OCI-LY3 (cell line): ENCODE results near the gene PLCB4.

Source experiments
- H2AFZ ChIP-seq: fragments of 200-600, 300-600 bp; shearing (Covaris generic); 2 replicates; pipeline ENCODE4 v1.6.0; 2014; ENCODE audit warnings: antibody characterized with exemption, low read depth, low read length
- H3K27ac ChIP-seq: fragments of 200-600, 300-600 bp; sonication (generic); 2 replicates; pipeline ENCODE4 v1.5.1; 2014; ENCODE audit warnings: mild to moderate bottlenecking, low read length, moderate library complexity, mixed read lengths
- H3K27me3 ChIP-seq: fragments of 200-600, 300-600 bp; sonication (generic); 2 replicates; pipeline ENCODE4 v1.6.1; 2014; ENCODE audit warnings: low read depth, low read length, mixed read lengths
- H3K36me3 ChIP-seq: fragments of 200-600, 300-600 bp; sonication (generic); replicated peaks from 2 replicates; pipeline ENCODE3; 2014; ENCODE audit warnings: low read depth, low read length, mixed read lengths
- H3K4me1 ChIP-seq: fragments of 300-600, 200-600 bp; sonication (generic); 2 replicates; pipeline ENCODE4 v1.6.1; 2014; ENCODE audit warnings: low read length, mixed read lengths
- H3K4me2 ChIP-seq: fragments of 200-600, 300-600 bp; sonication (generic); 2 replicates; pipeline ENCODE4 v1.6.1; 2014; ENCODE audit warnings: low read length, mixed read lengths
- H3K4me3 ChIP-seq: fragments of 300-600, 200-600 bp; sonication (generic); 2 replicates; pipeline ENCODE4 v1.5.1; 2014; ENCODE audit warnings: antibody characterized with exemption, mild to moderate bottlenecking, low read length, moderate library complexity
- H3K79me2 ChIP-seq: fragments of 300-600, 200-600 bp; shearing (Covaris generic); 2 replicates; pipeline ENCODE4 v1.6.1; 2014; ENCODE audit warnings: mild to moderate bottlenecking, low read length, mixed read lengths
- H3K9ac ChIP-seq: fragments of 300-600, 200-600 bp; shearing (Covaris generic); 2 replicates; pipeline ENCODE4 v1.6.0; 2014; ENCODE audit warnings: mild to moderate bottlenecking, low read length, moderate library complexity
- H3K9me3 ChIP-seq: fragments of 200-600, 300-600 bp; shearing (Covaris generic); 2 replicates; pipeline ENCODE4 v1.6.1; 2014; ENCODE audit warnings: low read length, mixed read lengths; ENCODE audit not compliant: insufficient read depth
- H4K20me1 ChIP-seq: fragments of 200-600, 300-600 bp; sonication (generic); 2 replicates; pipeline ENCODE4 v1.6.1; 2016; ENCODE audit warnings: low read length, mixed read lengths; ENCODE audit not compliant: insufficient read depth
- EZH2phosphoT487 ChIP-seq: fragments of 200-600 bp; shearing (Covaris generic); IDR thresholded peaks from 2 replicates; pipeline ENCODE4 v1.6.1; 2018; ENCODE audit warnings: antibody characterized with exemption, mixed run types, low read depth
- TF ChIP-seq, protein P1 (sequence below): fragments of 200-600, 300-600 bp; sonication (generic); IDR thresholded peaks from 2 replicates; pipeline ENCODE4 v1.5.1; 2014; ENCODE audit warnings: antibody characterized with exemption, low read length, low read depth

PLCB4 gene

GRCh38 chr20:9177278-9177677 is 108.4 kb downstream of the PLCB4 start:
- TF ChIP-seq, protein P1, sequence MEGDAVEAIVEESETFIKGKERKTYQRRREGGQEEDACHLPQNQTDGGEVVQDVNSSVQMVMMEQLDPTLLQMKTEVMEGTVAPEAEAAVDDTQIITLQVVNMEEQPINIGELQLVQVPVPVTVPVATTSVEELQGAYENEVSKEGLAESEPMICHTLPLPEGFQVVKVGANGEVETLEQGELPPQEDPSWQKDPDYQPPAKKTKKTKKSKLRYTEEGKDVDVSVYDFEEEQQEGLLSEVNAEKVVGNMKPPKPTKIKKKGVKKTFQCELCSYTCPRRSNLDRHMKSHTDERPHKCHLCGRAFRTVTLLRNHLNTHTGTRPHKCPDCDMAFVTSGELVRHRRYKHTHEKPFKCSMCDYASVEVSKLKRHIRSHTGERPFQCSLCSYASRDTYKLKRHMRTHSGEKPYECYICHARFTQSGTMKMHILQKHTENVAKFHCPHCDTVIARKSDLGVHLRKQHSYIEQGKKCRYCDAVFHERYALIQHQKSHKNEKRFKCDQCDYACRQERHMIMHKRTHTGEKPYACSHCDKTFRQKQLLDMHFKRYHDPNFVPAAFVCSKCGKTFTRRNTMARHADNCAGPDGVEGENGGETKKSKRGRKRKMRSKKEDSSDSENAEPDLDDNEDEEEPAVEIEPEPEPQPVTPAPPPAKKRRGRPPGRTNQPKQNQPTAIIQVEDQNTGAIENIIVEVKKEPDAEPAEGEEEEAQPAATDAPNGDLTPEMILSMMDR: no peak
- no peak for TF ChIP-seq EZH2phosphoT487
- Histone ChIP-seq H3K27me3 (no peaks in the 10 kb centered on the region), H3K79me2 (no peaks in the 10 kb centered on the region), H3K4me3 (no peak overlapping the region), H3K9me3 (no peaks in the 10 kb centered on the region), H3K4me2 (no peak overlapping the region), H2AFZ (no peak overlapping the region), H3K36me3 (no peaks in the 10 kb centered on the region), H3K27ac (no peak overlapping the region), H3K9ac (no peak overlapping the region), H4K20me1 (no peaks in the 10 kb centered on the region), H3K4me1 (no peaks in the 10 kb centered on the region)

DNA sequence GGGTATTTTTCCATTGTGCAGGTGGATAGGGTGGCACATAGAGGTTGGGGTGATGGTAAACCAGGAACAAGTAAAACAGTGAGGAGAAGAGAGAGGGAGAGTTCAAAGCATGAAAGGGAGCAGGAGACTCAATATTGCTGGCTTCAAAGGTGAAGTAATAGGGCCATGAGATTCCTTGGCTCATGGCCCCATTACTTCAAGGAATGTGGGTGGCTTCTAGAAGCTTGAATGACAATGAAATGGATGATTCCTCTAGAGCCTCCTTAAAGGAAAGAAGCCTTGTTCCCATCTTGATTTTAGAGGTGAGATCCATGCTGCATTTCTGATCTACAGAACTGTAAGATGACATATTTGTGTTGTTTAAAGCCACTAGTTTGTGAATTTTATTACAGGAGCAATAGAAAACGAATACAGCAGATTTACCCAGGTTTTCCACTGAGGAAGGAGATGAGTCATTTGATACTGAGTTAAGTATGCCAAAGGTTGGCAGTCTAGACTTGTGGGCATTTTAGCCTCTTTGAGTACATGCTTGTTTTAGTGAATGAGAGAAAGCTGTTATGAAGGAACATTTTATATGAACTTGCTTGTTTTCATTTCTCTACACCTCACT is 110.4 kb downstream of the PLCB4 start:
- Histone ChIP-seq H4K20me1 (no peaks in the 10 kb centered on the region), H2AFZ (no peak overlapping the region), H3K9ac (no peak overlapping the region), H3K4me2 (no peak overlapping the region), H3K27ac (no peak overlapping the region), H3K4me3 (no peak overlapping the region), H3K79me2 (no peaks in the 10 kb centered on the region), H3K4me1 (no peaks in the 10 kb centered on the region), H3K36me3 (no peaks in the 10 kb centered on the region), H3K27me3 (no peaks in the 10 kb centered on the region), H3K9me3 (no peaks in the 10 kb centered on the region)
- TF ChIP-seq, protein P1: no peak
- TF ChIP-seq EZH2phosphoT487: no peak

DNA sequence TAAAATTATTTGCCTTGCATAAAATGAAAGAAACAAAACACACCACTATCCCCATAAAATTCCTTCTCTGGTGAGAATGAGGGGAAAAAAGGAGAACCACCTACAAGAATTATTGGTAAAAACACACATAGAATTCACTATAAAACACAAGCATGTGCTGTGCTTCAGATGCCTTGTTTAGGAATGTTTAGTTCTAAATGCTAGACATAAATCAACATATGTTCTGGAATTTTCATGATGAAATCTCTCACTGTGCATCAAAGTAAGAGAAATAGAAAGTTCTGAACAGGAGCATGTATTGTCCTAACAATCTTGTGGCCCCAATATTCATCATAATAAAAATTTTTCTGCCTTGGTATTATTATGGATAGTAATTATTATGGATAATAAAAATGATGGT is 111.0 kb downstream of the PLCB4 start:
- Histone ChIP-seq H3K9me3 (no peaks in the 10 kb centered on the region), H3K4me3 (no peak overlapping the region), H3K9ac (no peak overlapping the region), H3K4me2 (no peak overlapping the region), H3K4me1 (no peaks in the 10 kb centered on the region), H4K20me1 (no peaks in the 10 kb centered on the region), H2AFZ (no peak overlapping the region), H3K36me3 (no peaks in the 10 kb centered on the region), H3K79me2 (no peaks in the 10 kb centered on the region), H3K27ac (no peak overlapping the region), H3K27me3 (no peaks in the 10 kb centered on the region)
- TF ChIP-seq, protein P1: no peak
- no peak for TF ChIP-seq EZH2phosphoT487

DNA sequence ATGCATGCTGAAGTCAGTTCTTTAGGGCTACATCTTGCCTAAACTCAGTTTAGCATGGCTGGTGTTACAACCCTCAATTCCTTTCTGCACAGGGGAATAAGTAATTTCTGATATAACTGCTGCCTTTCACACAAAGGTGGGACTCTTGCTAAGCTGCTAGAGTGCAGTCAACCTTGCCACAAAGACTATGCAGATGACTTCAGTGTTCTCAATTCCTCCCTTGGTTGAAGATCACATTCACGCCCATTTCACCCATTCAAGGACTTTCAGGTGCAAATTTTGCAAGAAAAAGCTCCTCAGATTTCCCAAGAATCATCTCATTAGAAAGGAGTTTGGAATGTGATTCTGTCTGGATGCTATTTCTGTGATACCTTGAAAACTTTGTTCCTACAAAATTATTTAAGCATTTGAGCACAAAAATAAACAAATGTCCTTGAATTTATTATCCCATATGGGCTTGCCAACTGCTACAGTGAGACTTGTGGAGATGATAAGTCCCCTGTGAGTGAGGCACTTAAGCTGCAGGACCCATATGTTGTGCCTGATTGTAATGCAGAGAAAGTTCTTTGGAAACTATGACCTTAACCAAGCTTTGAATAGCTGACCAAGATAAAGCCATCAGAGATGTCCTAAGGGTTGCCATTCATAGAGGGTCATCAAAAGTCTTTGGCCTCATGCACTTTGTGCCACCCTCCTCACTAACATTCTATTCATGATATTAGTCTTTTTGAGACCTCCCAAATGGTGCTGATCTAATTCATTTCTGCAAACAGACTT is 111.8 kb downstream of the PLCB4 start:
- H3K9ac ChIP-seq: no peak overlapping the region
- H4K20me1 ChIP-seq: no peaks in the 10 kb centered on the region
- no peaks in the 10 kb centered on the region for H3K27me3 ChIP-seq
- no peaks in the 10 kb centered on the region for H3K4me1 ChIP-seq
- no peak overlapping the region for H3K4me3 ChIP-seq
- no peaks in the 10 kb centered on the region for H3K36me3 ChIP-seq
- H3K79me2 ChIP-seq: no peaks in the 10 kb centered on the region
- no peak overlapping the region for H3K27ac ChIP-seq
- H3K9me3 ChIP-seq: no peaks in the 10 kb centered on the region
- no peak overlapping the region for H3K4me2 ChIP-seq
- H2AFZ ChIP-seq: no peak overlapping the region
- no peak for TF ChIP-seq EZH2phosphoT487
- TF ChIP-seq, protein P1: no peak
